ENCODE measurements around the gene ALKBH3.

DNA sequence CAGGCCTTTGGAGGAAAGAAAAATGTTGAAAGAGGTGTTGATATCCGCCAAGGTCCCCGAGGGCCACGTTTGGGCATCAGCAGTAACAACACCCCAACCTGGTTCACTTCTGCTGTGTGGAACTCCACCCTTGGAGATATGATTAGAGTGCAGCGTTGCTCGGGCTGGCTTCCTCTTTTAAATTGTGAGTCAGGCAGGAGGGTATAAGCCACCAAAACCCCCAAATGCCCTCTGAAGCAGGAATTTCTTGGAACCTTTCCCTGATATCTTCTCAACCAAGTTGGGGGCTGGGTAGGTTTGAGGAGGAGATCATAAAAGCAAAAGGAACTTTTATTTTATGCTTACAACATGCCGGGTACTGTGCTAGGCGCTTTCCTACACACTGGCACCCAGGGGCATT lies 55.4 kb downstream of the ALKBH3 start:
- TF ChIP-seq, protein P1, sequence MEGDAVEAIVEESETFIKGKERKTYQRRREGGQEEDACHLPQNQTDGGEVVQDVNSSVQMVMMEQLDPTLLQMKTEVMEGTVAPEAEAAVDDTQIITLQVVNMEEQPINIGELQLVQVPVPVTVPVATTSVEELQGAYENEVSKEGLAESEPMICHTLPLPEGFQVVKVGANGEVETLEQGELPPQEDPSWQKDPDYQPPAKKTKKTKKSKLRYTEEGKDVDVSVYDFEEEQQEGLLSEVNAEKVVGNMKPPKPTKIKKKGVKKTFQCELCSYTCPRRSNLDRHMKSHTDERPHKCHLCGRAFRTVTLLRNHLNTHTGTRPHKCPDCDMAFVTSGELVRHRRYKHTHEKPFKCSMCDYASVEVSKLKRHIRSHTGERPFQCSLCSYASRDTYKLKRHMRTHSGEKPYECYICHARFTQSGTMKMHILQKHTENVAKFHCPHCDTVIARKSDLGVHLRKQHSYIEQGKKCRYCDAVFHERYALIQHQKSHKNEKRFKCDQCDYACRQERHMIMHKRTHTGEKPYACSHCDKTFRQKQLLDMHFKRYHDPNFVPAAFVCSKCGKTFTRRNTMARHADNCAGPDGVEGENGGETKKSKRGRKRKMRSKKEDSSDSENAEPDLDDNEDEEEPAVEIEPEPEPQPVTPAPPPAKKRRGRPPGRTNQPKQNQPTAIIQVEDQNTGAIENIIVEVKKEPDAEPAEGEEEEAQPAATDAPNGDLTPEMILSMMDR (IDR thresholded peaks at IDR 0.05) = no peak
- no peak for TF ChIP-seq ZFX (IDR thresholded peaks at IDR 0.05; ENCODE audit: borderline replicate concordance)

Data from 22Rv1 (cell line).